Skeletal muscle cell (primary cell): ENCODE results near the gene PHF12.
"Not testable (repeated sequence)": the region's sequence is repeated elsewhere in the genome, so short reads cannot be mapped to it uniquely, and the experiment has no call there.

Source experiments
- DNase-seq: peaks from one replicate; pipeline ENCODE4 v3.0.0-alpha.2; 2010; ENCODE audit warnings: low read depth
- H3K4me3 ChIP-seq: 2 replicates; pipeline ENCODE4 v1.5.1; 2011; ENCODE audit warnings: low read depth, mild to moderate bottlenecking, control low read depth, low read length, moderate library complexity

The PHF12 gene

DNA sequence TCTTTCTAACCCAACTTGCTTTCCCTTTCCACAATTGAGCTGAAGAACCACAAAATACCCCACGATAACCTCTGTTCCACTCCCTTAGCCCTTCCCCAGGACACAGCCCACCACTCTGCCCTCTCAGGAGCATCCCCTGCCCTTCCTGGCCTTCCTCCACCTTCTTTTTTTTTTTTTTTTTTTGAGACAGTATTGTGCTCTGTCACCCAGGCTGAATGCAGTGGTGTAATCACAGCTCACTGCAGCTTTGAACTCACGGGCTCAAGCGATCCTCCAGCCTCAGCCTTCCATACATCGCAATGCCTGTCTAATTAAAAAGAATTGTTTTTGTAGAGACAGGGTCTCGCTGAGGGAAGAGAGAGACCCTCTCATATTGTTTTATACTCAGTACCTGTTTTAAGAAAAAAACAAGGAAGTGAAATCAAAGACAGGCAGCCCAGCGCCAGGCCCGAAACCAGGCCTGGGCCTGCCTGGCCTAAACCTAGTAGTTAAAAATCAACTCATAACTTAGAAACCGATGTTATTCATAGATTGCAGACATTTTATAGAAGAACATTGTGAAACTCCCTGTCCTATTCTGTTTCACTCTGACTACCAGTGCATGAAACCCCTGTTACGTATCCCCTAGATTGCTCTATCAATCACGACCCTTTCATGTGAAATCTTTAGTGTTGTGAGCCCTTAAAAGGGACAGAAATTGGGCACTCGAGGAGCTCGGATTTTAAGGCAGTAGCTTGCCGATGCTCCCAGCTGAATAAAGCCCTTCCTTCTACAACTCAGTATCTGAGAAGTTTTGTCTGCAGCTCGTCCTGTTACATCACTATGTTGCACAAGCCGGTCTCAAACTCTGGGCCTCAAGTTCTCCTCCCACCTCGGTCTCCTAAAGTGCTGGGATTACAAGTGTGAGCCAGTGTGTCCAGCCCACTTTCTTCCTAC, 57.8 kb downstream of the PHF12 start:
- DNase-seq, H3K4me3 ChIP-seq: not testable (repeated sequence)

DNA sequence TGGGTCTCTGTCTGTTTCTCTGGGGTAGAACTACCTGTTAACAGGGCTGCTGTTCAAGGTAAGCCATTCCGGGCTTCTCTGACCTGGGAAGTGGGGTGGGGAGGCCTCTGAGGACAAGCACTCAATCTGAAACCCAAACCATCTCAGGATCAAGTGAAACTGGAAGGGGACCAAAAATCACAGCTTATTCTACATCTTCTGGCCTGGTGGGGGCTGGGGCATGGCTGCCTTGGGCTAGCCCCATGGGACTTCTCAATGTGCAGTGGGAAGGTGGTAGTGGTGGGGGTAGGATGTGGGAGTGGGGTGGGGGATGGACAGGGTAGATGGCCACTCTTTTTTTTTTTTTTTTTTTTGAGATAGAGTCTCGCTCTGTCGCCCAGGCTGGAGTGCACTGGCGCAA, 59.3 kb downstream of the PHF12 start:
- no peak overlapping the region for H3K4me3 ChIP-seq

DNA sequence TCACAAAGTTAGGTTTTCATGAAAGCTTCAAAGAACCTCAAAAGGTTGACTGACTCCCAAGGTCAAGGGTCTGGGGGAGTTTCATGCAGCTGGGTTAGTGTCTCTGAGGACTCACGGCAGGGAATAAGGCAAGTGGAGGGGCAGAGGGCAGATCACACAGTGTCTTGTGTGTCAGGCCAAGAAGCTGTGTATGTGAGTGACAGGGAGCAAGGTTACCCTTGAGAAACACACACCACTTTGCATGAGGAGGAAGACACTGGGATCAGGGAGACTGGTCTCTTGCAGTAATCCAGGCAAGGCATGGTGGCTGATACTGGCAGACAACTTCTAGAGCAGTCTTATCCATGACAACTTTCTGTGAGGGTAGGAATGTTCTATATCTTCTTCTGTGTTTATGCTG, 60.1 kb downstream of the PHF12 start:
- H3K4me3 ChIP-seq: no peak overlapping the region
- DNase-seq: no peak

More for the DNA sequence above, 59.3 kb downstream of the PHF12 start:
- DNase-seq: no peak

DNA sequence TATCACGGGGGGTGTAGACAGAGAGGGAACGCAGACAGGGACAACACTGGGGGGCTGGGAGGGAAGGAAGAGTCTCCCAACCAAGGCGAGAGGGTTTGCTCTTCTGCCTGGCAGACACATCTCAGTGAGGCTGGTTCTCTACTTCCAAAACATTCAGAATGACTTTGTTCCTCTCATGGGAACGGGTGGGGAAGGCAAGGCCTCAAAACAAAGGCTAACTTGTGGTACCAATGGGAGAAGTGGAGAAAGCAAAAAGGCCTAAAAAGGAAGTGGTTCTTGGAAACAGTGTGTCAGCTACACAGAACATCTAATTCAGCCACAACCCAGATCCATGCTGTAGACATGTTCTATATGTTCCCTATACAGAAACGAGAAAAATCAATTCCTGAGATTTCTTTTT, 61.3 kb downstream of the PHF12 start:
- H3K4me3 ChIP-seq: no peak overlapping the region
- DNase-seq: no peak

DNA sequence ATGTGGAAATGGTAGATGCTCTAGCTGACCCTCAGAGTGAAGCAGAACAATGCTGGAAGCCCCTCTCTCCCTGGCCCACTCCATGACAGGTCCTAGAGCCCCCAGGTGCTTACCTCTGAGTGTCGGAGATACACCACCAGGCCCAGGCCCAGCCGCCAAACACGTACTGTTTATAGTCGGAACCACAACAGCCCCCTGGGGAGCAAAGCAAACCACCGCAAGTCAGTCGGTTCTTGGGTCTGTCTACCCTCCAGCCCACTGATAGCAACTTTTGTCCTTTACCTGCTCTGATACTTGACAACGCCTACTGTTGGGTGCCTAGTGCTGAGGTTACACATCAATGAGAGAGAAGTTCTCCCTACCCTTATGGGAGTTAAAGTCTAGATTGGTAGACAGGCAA, 62.5 kb downstream of the PHF12 start:
- H3K4me3 ChIP-seq: no peak overlapping the region
- no peak for DNase-seq

DNA sequence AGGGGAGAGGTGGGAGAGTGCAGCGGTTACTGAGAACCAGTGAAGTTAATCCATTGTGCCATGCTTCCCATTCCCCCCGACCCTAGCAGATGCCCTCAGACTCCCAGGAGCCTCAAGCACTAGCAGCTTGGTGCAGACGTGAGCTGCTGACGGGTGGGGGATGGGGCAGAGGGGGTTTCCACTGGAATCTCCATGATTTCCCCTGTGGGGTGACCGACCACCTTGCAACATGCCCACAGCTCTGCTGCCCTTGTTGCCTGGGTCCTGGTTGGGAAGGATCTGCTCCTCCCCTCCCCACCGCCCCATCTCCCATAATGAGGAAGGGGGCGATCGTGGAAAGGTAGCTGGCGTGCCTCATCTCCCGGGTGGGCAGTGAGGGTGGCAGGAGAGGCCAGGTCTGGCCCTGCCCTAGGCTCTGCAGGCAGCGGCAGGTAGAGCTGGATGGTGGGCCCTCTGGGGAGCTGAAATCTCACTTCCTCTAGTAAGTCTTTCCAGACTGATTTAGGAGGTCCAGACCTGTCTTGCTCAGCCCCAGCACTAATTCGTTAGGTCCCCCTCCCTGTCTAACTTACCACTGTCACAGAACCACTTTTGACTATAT, 63.3 kb downstream of the PHF12 start:
- H3K4me3 ChIP-seq: no peak overlapping the region
- DNase-seq: no peak

DNA sequence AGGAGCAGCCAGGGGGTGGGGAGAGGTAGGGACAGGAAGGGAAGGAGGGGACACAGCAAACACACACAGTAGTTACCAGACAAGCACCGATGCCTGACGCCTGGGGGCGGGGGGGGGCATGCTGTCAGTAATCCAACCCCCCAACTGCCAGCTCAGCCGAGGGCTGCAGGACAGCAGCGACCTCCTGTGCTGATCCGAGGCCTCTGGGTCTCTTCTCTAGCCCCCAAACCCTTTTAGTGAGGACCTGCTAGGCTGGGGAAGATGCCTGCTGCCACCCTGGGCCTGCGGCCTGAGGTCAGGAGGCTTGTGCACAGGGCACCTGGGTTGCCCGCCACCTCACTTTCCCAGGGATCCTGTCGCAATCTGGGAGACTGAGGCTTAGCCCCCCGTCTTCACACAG, 65.4 kb downstream of the PHF12 start:
- no peak for DNase-seq
- H3K4me3 ChIP-seq: no peak overlapping the region

DNA sequence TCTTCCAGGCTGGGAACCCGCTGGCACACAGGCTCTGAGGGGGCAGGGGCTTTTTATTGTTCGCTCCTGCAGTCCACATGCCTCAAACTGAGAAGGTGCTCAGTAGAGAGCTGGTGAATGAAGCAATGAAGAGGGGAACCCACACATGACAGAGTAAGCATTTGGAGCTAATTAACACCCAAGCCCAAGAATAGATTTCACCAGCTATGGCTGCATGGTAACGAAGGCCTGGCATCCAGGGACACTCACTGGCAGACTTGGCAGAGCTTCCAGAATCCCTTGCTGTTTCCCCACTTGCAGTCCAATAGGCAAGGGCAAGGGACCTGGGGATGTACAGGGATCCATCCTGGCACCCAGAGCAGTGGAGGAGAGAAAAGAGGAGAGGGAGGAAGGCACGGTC, 66.0 kb downstream of the PHF12 start:
- no peak overlapping the region for H3K4me3 ChIP-seq
- no peak for DNase-seq

DNA sequence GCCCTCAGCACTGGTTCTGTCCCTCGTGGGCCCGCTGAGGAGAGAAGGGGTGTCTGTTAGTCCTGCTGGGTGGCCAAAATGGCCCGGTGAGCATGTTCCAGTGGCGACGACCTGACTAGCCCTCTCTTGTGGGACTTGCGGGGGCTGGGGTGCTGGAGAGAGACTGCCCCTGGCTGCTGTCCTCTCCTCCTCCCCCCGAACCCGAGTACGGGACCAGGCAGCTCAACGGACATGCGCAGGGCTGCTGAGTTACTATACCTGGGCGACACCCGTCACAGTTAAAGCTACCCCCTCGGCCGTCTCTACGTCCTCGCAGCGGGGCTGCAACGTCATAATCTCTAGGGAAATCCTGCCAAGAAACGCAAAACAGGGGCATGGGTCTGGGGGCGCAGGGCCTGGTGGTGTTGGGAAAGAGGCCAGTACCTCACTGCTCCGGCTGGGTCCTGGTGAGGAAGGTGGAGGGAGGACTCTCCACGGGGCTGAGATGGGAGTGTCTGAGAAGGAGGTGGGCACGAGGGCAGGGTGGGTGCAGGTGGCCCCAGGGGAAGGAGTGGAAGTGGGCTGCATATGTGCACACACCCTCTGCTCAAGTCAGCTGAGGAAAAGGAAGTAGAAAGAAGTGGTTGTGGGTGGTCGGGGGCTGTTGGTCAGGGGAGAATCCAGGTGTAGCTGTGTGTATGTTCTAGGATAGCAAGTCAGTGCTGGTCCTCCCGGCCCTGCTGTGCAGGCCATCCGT, 67.2 kb downstream of the PHF12 start:
- no peak overlapping the region for H3K4me3 ChIP-seq
- no peak for DNase-seq

DNA sequence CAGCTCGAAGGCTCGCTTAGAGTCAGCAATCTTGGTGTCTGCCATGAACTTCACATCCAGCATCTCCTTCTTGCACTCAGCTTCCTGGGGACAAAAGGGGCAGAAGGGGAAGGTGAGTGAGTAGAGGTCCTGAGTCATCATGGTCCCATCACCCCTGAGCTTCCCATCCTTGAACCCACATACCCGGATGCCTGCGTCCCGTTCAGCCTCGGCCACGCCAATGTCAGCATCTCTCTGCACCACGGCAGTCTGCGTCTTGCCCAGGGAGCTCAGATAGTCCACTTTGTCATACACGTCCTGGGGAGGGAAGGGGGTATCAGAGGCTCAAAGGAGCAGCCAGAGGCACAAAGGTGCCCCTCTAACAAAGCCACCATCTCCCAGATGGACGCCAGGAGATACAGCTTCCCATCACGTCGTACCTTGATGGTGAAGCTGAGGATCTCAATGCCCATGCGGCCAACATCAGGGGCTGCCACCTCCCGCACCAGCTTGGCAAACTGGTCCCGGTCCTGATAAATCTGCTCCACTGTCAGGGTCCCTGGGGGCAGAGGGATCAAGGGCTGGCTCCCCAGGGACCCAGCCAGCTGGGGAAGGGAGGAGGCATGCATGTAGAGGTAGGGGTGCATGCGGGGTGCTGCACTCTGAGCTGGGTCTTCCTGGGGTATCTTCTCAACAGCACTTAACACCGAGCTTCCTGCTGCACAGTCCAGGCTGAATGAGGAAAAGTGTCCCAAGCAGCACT, 69.0 kb downstream of the PHF12 start:
- no peak for DNase-seq
- no peak overlapping the region for H3K4me3 ChIP-seq

DNA sequence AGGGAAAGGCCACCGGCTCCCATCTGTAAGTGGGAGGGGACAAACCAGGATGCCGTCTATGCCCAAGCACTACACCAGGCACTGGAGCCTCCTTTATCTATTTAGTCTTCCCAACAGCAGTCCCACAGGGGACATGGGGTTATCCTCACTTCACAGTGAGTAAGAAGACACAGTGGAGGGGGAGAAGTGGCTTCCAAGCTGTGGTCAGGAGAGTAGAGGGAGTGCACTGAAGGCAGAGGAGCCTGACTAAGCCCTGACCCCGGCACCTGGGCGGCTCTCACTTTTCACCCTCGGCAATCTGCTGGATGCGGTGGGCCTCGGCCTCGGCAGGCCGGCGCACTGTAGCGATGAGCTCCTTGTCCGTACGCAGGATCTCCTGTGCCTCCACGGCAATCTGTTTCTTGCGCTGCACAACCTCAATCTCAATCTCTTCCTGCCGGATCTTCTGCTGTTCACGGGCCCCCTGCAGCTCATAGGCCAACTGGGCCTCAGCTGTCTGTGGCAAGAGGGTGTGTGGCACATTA, 69.7 kb downstream of the PHF12 start:
- no peak overlapping the region for H3K4me3 ChIP-seq
- DNase-seq: no peak

DNA sequence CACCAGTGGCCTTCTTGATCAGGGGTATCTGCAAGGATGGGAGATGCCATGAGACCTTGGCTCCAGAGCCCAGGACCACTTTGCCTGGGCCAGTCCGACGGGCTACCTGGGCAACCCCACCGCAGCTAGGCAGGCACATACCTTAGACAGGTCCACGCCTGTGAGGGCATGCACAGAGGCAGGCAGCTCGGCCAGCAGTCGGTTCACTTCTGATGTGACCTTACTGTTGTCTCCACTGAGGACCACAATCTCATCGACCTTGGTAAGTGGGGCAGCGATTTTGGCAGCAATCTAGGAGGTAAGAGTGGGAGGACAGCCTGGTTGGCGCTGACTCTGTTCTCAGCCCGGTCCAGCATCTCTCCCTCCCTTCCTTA, 70.8 kb downstream of the PHF12 start:
- no peak for DNase-seq
- H3K4me3 ChIP-seq: no peak overlapping the region

DNA sequence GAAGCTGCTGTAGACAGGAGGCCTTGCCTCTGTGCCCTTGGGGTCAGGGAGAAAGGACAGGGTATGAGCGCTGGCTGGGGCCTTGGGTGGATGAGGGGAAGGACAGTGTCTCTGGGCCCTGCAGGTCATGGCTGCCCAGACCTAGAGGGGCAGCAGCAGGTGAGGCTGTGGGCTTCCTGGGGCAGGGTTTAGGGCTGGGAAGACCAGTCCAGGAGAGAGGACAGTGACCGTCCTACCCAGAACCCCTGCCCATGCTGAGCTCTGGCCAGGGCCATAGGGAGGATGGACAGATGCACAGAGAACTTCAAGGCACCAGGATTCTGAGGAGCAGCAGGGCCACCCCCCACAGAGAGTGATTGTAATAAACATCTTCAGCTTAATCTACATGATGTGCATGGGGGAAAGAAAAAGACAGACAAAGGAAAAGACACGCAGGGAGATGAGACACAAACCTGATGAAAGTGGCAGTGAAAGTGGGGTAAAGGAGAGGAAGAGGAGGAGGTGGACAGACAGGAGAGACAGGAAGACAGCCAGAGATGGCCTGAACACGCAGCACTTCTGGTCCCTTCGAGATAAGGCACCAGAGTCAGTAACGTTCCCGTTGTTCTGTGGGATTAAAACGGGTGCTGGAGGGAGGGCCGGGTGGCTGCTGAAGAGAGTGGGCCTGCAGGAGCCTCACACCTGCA, 71.3 kb downstream of the PHF12 start:
- no peak for DNase-seq
- no peak overlapping the region for H3K4me3 ChIP-seq

DNA sequence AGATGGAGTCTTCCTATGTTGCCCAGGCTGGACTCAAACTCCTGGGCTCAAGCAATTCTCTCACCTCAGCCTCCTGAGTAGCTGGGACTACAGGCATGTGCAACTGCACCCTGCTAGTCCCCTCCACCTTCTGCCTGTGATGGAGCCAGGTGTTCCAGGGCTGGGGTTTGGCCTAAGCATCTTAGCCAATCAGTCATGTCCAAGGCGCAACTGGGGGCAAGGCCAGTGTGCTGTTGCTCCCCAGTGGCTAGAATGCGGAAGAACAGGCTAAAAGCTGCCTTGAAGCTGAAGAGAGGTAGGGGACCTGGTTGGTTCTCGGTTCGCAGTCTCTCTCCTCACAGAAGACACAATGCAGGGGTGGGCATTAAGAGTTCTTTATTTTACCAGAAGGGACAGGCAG, 72.3 kb downstream of the PHF12 start:
- DNase-seq: no peak
- H3K4me3 ChIP-seq: no peak overlapping the region

DNA sequence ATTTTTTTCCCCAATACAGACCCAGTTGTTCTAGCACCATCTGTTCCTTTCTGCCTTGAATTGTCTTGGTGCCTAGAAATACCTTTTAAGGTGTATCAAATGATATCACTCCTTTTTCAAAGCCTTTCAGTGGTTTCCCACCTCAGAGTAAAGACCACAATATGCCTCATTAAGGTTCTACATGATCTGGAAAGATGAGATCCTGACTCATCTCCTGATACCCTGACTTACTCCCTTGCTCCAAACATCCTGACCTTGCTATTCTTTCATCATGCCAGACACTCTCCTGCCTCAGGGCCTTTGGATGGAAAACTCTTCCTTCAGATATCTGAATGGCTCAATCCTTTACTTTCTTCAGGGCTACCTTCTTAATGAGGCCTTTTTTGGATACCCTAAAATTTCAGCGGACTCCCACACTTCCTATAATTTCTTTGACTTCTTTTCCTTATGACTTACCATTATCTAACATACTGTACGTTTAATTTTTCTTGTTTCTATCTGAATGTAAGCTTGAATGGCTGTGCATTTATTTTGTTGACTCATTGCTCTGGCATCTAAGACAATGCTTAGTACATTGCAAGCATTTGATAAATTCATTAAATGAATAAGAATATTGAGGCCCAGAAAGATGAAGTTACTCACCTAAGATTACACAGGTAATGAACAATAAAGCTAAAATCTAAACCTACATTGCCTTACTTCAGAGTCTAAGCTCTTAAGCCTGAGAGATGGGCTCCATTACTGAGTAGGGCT, 73.0 kb downstream of the PHF12 start:
- DNase-seq: no peak
- H3K4me3 ChIP-seq: no peak overlapping the region

DNA sequence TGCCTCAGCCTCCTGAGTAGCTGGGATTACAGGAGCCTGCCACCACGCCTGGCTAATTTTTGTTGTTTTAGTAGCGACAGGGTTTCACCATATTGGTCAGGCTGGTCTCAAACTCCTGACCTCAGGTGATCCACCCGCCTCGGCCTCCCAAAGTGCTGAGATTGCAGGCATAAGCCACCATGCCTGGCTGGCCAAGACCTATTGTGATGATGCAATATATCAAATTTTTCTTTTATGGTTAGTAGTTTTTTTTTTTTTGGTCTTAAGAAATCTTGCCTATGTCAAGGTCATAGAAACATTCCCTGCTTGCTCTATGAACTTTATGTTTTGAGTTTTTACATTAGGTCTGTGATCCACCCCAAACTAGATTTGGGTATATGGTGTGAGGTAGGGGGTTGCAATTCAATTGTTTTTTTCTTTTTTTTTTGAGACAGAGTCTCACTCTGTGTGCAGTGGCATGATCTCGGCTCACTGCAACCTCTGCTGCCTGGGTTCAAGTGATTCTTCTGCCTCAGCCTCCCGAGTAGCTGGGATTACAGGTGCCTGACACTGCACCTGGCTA, 74.1 kb downstream of the PHF12 start:
- DNase-seq, H3K4me3 ChIP-seq: not testable (repeated sequence)

DNA sequence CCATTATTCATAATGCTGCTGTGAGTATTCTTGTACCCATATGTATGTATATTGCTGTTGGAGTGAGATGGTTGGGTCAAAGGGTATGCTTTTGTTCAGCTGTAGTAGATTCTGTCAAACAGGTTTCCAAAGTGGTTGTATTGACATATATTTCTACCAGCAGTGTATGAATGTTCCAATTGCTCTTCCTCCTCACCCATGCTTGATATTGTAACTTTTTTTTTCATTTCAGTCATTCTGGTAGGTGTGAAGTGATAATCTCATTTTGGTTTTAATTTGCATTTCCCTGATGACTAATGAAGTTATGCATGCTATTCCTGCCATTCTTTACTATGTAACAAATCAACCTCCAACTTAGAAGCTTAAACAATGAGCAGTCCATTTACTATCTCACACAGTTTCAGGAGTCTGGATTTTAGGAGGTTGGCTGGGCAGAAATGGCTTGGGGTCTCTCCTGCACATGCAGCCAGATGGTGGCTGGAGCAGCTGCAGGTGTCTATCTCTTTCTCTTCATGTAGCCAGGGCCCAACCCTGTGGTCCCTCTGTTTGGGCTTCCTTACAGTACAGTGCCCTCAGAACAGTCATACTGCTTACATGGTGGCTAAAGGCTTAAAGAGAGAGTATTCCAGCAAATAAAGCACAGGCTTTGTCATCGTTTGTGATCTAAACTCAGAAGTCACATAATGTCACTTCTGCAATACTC, 75.3 kb downstream of the PHF12 start:
- no peak overlapping the region for H3K4me3 ChIP-seq
- no peak for DNase-seq
